GM20000 (cell line): Measurements from ENCODE around the gene SLC45A2.
"Not testable (repeated sequence)": the region's sequence is repeated elsewhere in the genome, so short reads cannot be mapped to it uniquely, and the experiment has no call there.

ENCODE experiments used
- DNase-seq: peaks from one replicate; pipeline ENCODE4 v3.0.0; 2012; ENCODE audit warnings: low spot score
- CTCF ChIP-seq: IDR thresholded peaks from 2 replicates; pipeline ENCODE4 v1.5.1; 2012; ENCODE audit warnings: mild to moderate bottlenecking, control low read depth; ENCODE audit errors: extremely low read depth, missing control alignments

The SLC45A2 gene

GRCh38 chr5:34013547-34013946 is 29.1 kb upstream of the SLC45A2 start:
- DNase-seq, result no peak
- no peak for TF ChIP-seq CTCF

GRCh38 chr5:34012791-34013190 is 28.3 kb upstream of the SLC45A2 start:
- DNase-seq, result no peak
- no peak for TF ChIP-seq CTCF

GRCh38 chr5:34011536-34011935 is 27.0 kb upstream of the SLC45A2 start:
- DNase-seq, result no peak
- TF ChIP-seq CTCF, result no peak

- DNase-seq, result not testable (repeated sequence)
Measured at GRCh38 chr5:34010146-34010545, 25.7 kb upstream of the SLC45A2 start.

GRCh38 chr5:34009610-34010009 is 25.1 kb upstream of the SLC45A2 start:
- no peak for TF ChIP-seq CTCF
- DNase-seq, result no peak

GRCh38 chr5:34008802-34009201 is 24.3 kb upstream of the SLC45A2 start:
- no peak for DNase-seq
- TF ChIP-seq CTCF, result no peak

- no peak for TF ChIP-seq CTCF
- peak; percentile 94 for DNase-seq
Measured at GRCh38 chr5:34007621-34008600, 23.4 kb upstream of the SLC45A2 start, which contains the start of gene AMACR. TSS of gene AMACR (minus strand) at chr5:34008050. CDS start at chr5:34008019, 31 bp downstream.
